Measurements from ENCODE around the gene PPP3R2. TPM values are rescaled to one million over a fixed set of nuclear protein-coding genes. Genes with fewer than 3 reads are reported as not detected.

The PPP3R2 gene
- polyA plus RNA-seq, 1 donor (not counting 4 experiments of a cell fraction or from before 2014, with no cell fraction given): not detected

DNA sequence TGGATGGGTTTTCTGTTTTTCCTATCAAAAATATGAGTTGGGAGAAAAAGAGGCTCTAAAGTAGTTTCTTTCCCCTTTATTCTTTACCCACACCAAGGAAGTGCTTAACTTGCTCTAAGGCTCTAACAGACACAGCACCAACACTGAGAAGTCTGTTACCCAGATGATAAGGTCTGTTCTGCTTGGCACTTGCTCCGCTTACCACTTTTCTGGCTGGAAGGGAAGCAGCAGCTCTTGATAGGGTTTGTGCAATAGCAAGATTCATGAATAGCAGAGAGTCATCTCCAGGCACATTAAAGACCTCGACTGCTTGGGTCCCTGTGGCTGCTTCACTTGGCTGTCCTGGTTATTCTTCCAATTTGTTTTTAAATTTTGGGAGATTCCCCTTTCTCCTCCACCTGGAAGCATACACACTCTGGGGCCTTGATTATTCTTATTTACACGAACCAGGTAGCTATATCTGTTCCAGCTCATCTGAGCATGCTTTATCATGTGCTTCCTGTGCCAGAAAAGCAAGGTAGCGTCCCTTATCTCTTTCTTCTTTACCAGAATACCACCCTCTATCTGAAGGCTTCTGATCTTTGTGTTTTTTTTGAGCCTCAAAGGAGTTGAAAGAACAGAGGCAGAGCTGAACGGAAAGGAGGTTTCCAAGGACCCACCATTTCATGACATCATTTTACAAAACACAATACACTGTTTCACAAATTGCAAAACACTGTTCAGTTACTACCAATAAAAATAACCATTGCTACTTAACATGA, 24.8 kb downstream of the PPP3R2 start:
- peaks cover 2 to 3% of the 10 kb centered on the region in 2 experiments for H3K36me3 ChIP-seq (ENCODE audit: control insufficient read depth in 2 of 2, extremely low read depth in 1 of 2, insufficient read depth in 2 of 2, low read length in 2 of 2)
- no peak for FAIRE-seq
- H3K27ac ChIP-seq (ENCODE audit: control insufficient read depth, insufficient read depth, low read length): no peak overlapping the region
- no peaks in the 10 kb centered on the region for H3K4me1 ChIP-seq (ENCODE audit: control insufficient read depth, extremely low read depth, insufficient read depth, low read length)
- H3K9me3 ChIP-seq (ENCODE audit: control insufficient read depth, low read depth, low read length): no peaks in the 10 kb centered on the region
- H3K4me3 ChIP-seq (ENCODE audit: control insufficient read depth in 2 of 3, extremely low read depth in 1 of 3, insufficient read depth in 2 of 3, low read depth in 1 of 3, low read length in 3 of 3): no peak overlapping the region
- H3K9ac ChIP-seq (ENCODE audit: control insufficient read depth, extremely low read depth, insufficient read depth, low read length): no peak overlapping the region
- H2AFZ ChIP-seq (ENCODE audit: control insufficient read depth, low read length): no peak overlapping the region
- H4K20me1 ChIP-seq (ENCODE audit: control insufficient read depth, extremely low read depth, insufficient read depth, low read length): no peaks in the 10 kb centered on the region
- DNase-seq (ENCODE audit: low read depth, low spot score): no peak
- no peaks in the 10 kb centered on the region for H3K9me1 ChIP-seq (ENCODE audit: control insufficient read depth, extremely low read depth, insufficient read depth, low read length)
- H3K79me2 ChIP-seq (ENCODE audit: control insufficient read depth, insufficient read depth, low read length): no peaks in the 10 kb centered on the region
- no peaks in the 10 kb centered on the region for H3K27me3 ChIP-seq (ENCODE audit: control insufficient read depth, extremely low read depth, insufficient read depth, low read length)
- TF ChIP-seq, protein P1, sequence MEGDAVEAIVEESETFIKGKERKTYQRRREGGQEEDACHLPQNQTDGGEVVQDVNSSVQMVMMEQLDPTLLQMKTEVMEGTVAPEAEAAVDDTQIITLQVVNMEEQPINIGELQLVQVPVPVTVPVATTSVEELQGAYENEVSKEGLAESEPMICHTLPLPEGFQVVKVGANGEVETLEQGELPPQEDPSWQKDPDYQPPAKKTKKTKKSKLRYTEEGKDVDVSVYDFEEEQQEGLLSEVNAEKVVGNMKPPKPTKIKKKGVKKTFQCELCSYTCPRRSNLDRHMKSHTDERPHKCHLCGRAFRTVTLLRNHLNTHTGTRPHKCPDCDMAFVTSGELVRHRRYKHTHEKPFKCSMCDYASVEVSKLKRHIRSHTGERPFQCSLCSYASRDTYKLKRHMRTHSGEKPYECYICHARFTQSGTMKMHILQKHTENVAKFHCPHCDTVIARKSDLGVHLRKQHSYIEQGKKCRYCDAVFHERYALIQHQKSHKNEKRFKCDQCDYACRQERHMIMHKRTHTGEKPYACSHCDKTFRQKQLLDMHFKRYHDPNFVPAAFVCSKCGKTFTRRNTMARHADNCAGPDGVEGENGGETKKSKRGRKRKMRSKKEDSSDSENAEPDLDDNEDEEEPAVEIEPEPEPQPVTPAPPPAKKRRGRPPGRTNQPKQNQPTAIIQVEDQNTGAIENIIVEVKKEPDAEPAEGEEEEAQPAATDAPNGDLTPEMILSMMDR (optimal IDR thresholded peaks at IDR 0.05 in 1 of 3, IDR thresholded peaks at IDR 0.05 in 1 of 3, conservative IDR thresholded peaks at IDR 0.05 in 1 of 3; ENCODE audit: extremely low read depth in 1 of 3, insufficient read depth in 2 of 3, low read length in 3 of 3): no peak
- TF ChIP-seq EZH2 (IDR thresholded peaks at IDR 0.05; ENCODE audit: low read length): no peak
- no peak overlapping the region for H3K4me2 ChIP-seq (ENCODE audit: control insufficient read depth, extremely low read depth, insufficient read depth, low read depth, low read length)
- dilution Hi-C loops (cut with MboI; ENCODE audit: extremely low pct_ligation_motif_present, low sequenced_read_pairs): no loop called here

DNA sequence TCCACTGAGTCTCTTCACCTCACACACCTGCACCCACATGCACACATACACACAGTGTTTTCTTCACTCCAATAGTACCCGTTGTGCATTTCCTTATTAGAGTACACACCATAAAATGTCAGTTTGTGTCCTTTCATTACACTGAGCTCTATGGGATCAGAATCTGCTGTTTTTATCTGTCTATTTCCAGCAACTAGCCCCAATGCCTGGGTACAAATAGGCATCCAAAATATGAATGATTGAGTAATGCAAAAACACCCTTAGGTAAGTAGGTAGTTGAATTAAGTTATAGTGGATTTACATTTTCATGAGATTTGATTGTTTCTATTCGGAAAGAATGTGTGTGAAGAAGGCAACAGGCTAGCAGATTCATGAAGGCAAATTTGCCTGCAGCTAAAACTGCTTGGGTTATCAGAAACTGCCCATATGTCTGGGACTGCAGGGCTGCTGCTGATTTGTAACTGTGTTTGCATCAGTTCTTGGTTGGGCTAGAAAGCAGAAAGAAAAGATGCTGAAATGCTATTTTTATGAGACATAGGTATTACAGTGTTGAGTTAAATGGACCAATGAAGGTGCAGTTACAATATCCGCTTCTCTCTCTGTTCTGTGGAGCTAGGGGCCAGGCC, 26.9 kb downstream of the PPP3R2 start:
- no peak for FAIRE-seq
- H3K4me1 ChIP-seq (ENCODE audit: control insufficient read depth, extremely low read depth, insufficient read depth, low read length): no peaks in the 10 kb centered on the region

More for the DNA sequence above, 26.9 kb downstream of the PPP3R2 start:
- TF ChIP-seq, protein P1 (optimal IDR thresholded peaks at IDR 0.05 in 1 of 3, IDR thresholded peaks at IDR 0.05 in 1 of 3, conservative IDR thresholded peaks at IDR 0.05 in 1 of 3; ENCODE audit: extremely low read depth in 1 of 3, insufficient read depth in 2 of 3, low read length in 3 of 3): no peak
- no peak for TF ChIP-seq EZH2 (IDR thresholded peaks at IDR 0.05; ENCODE audit: low read length)
- H2AFZ ChIP-seq (ENCODE audit: control insufficient read depth, low read length): no peak overlapping the region
- no peaks in the 10 kb centered on the region for H3K9me3 ChIP-seq (ENCODE audit: control insufficient read depth, low read depth, low read length)
- H3K9ac ChIP-seq (ENCODE audit: control insufficient read depth, extremely low read depth, insufficient read depth, low read length): no peak overlapping the region
- no peak for DNase-seq (ENCODE audit: low read depth, low spot score)
- H3K27ac ChIP-seq (ENCODE audit: control insufficient read depth, insufficient read depth, low read length): no peak overlapping the region
- no peak overlapping the region for H3K4me2 ChIP-seq (ENCODE audit: control insufficient read depth, extremely low read depth, insufficient read depth, low read depth, low read length)
- no peaks in the 10 kb centered on the region for H3K79me2 ChIP-seq (ENCODE audit: control insufficient read depth, insufficient read depth, low read length)
- no peaks in the 10 kb centered on the region for H3K9me1 ChIP-seq (ENCODE audit: control insufficient read depth, extremely low read depth, insufficient read depth, low read length)
- peaks cover 6 to 11% of the 10 kb centered on the region in 2 experiments for H3K36me3 ChIP-seq (ENCODE audit: control insufficient read depth in 2 of 2, extremely low read depth in 1 of 2, insufficient read depth in 2 of 2, low read length in 2 of 2)
- no peak overlapping the region for H3K4me3 ChIP-seq (ENCODE audit: control insufficient read depth in 2 of 3, extremely low read depth in 1 of 3, insufficient read depth in 2 of 3, low read depth in 1 of 3, low read length in 3 of 3)
- no peaks in the 10 kb centered on the region for H4K20me1 ChIP-seq (ENCODE audit: control insufficient read depth, extremely low read depth, insufficient read depth, low read length)
- H3K27me3 ChIP-seq (ENCODE audit: control insufficient read depth, extremely low read depth, insufficient read depth, low read length): no peaks in the 10 kb centered on the region
- dilution Hi-C loops (cut with MboI; ENCODE audit: extremely low pct_ligation_motif_present, low sequenced_read_pairs): no loop called here
